Peyer's patch (tissue), 4 donors: ENCODE measurements around the gene PPP1R26.
"Not testable (repeated sequence)": the region's sequence is repeated elsewhere in the genome, so short reads cannot be mapped to it uniquely, and the experiment has no call there.

Source experiments
- CTCF ChIP-seq, 6 experiments: fragments of 450-650 bp in 4 of 6; fragments of 200-600 bp in 2 of 6; sonication (generic) in 1 of 6; IDR thresholded peaks; one replicate each; pipeline ENCODE4 v1.5.1; 2017 to 2019; ENCODE audit warnings: antibody characterized with exemption in 6 of 6, mild to moderate bottlenecking in 3 of 6, moderate library complexity in 1 of 6
- POLR2A ChIP-seq, 2 donors: fragments of 450-650 bp; IDR thresholded peaks; one replicate each; pipeline ENCODE4 v1.5.1; 2017; ENCODE audit warnings: antibody characterized with exemption in 2 of 2, mild to moderate bottlenecking in 2 of 2, moderate library complexity in 2 of 2

- not testable (repeated sequence) for TF ChIP-seq POLR2A, CTCF (IDR thresholded peaks at IDR 0.05)
Observed at GRCh38 chr9:135439514-135439913, 40.1 kb upstream of the PPP1R26 start.
